AG04449 (cell line): Measurements from ENCODE around the gene ARL8B.
A peak's percentile ranks its signal among the peaks of the same experiment; 100 is the strongest.

ENCODE experiments used
- CTCF ChIA-PET: fragments of 350-600 bp; formaldehyde crosslinking; extraction: SDS; loops from one replicate; lab custom pipeline; 2021; ENCODE audit warnings: antibody characterized with exemption; lab: Yijun Ruan, JAX
- POLR2A ChIA-PET: fragments of 400-600, 350-600 bp; formaldehyde crosslinking; extraction: SDS; loops from one replicate; lab custom pipeline; 2020; ENCODE audit warnings: antibody characterized with exemption, inconsistent platforms; lab: Yijun Ruan, JAX
- DNase-seq: peaks from one replicate; pipeline ENCODE4 v3.0.0-alpha.2; 2010; ENCODE audit warnings: low read depth, low spot score
- H3K4me3 ChIP-seq: 2 replicates; pipeline ENCODE4 v1.5.1; 2011; ENCODE audit warnings: low read depth, mild to moderate bottlenecking, control low read depth, low read length
- CTCF ChIP-seq: IDR thresholded peaks from one replicate; pipeline ENCODE4 v1.5.1; 2011; ENCODE audit warnings: mild to moderate bottlenecking, moderate library complexity, low read length, control low read depth, inconsistent platforms; ENCODE audit not compliant: insufficient read depth; ENCODE audit errors: missing control alignments

ARL8B gene

GRCh38 chr3:5093731-5094130 lies 28.4 kb upstream of the ARL8B start:
- CTCF ChIA-PET, result interaction anchor here (0.6 to 0.9 kb wide), 2 partner anchors 28 to 34 kb away, joined by 3 to 6 read pairs; no protein-coding TSS in a partner anchor
- DNase-seq, result no peak
- POLR2A ChIA-PET, result no interaction called here

GRCh38 chr3:5095886-5096285 lies 26.2 kb upstream of the ARL8B start:
- peak; percentile 20 for TF ChIP-seq CTCF
- peak overlapping the region; percentile 30 for H3K4me3 ChIP-seq
- POLR2A ChIA-PET, result no interaction called here
- DNase-seq, result no peak
- CTCF ChIA-PET, result interaction anchor here (1.3 kb wide), 1 partner anchor 26 kb away, joined by 7 read pairs; no protein-coding TSS in a partner anchor

More at GRCh38 chr3:5093731-5094130, 28.4 kb upstream of the ARL8B start:
- H3K4me3 ChIP-seq, result no peak overlapping the region
- TF ChIP-seq CTCF, result no peak

DNA sequence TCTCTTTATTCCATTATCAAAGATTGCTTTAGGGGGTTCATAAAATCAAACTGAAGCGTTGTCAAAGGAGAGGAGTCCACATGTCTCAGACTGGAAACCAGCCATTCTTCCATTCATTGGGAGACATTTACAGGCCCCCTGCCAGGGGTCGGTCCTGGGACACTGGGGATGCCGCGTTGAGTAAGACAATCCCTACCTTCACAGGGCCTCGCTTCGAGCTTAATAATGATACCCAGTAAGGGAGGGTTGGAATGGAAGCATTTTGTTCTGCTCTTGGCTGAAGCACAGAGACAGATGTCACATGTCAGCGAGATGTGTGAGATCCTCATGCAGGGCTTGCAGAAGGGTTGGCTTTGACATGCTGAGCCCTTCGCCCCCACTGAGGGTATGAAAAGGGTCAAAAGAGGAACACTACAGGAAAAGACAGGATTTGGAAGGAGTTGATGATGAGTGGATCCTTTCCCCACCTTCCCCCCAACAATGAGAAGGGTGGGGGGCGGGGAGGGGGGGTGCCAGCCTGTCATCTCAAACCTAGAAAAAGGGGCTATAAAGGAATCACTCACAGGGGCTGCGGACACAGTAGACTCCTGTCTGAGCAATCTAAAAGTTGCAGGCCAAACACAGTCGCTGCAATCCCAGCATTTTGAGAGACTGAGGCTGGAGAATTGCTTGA lies 25.6 kb upstream of the ARL8B start:
- no peak overlapping the region for H3K4me3 ChIP-seq
- TF ChIP-seq CTCF, result no peak
- CTCF ChIA-PET, result interaction anchor here (1.3 kb wide), 1 partner anchor 25 kb away, joined by 7 read pairs; no protein-coding TSS in a partner anchor
- POLR2A ChIA-PET, result no interaction called here
- no peak for DNase-seq

- no peak overlapping the region for H3K4me3 ChIP-seq
- CTCF ChIA-PET, result interaction anchor here (0.7 to 1.1 kb wide), 2 partner anchors 18 to 442 kb away, joined by 3 read pairs; no protein-coding TSS in a partner anchor
- TF ChIP-seq CTCF, result no peak
- POLR2A ChIA-PET, result no interaction called here
- no peak for DNase-seq
Observed at GRCh38 chr3:5098346-5098745, 23.7 kb upstream of the ARL8B start.

- CTCF ChIA-PET, result interaction anchor here (0.9 to 2.4 kb wide), 3 partner anchors 12 to 21 kb away, joined by 3 to 10 read pairs (median 3); no protein-coding TSS in a partner anchor
- TF ChIP-seq CTCF, result no peak
- POLR2A ChIA-PET, result no interaction called here
- no peak for DNase-seq
- H3K4me3 ChIP-seq, result no peak overlapping the region
Observed at GRCh38 chr3:5102532-5102931, 19.6 kb upstream of the ARL8B start.

DNA sequence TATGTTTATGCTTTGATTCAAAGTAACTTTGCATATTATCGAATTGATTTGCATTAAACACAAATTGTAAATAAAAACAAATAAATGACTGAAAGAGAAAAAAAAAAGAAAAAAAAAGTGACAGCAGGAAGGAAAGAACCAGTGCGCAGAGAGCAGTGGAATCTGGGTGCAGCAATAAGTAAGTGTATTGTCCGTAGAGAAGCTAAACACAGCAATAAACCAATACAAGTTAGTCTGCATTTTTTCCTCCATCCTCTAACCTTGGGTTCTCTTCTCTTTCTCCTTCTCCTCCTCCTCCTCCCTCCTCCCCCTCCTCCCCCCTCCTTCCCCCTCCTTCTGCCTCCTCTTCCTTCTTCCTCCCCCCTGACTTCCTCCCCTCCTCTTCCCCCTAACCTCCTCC lies 18.3 kb upstream of the ARL8B start:
- POLR2A ChIA-PET, result no interaction called here
- CTCF ChIA-PET, result no interaction called here
- no peak for TF ChIP-seq CTCF
- no peak for DNase-seq
- no peak overlapping the region for H3K4me3 ChIP-seq
